Measurements from ENCODE around the gene MTMR12.

- TF ChIP-seq CTCF (conservative IDR thresholded peaks at IDR 0.05; ENCODE audit: low read length) (no peak), EZH2phosphoT487 (IDR thresholded peaks at IDR 0.05; ENCODE audit: borderline replicate concordance, low read depth, low read length) (no peak)
These were observed 111.5 kb downstream of the MTMR12 start for GRCh38 chr5:32201122-32201753.
